NCI-H446 treated with DMSO at 0.1 percent for 48 hours (cell line): ENCODE results near the gene MDC1.
"Not testable (repeated sequence)": the region's sequence is repeated elsewhere in the genome, so short reads cannot be mapped to it uniquely, and the experiment has no call there.

Experiments
- DNase-seq: peaks from one replicate; lab custom pipeline; 2025; lab: John Stamatoyannopoulos, UW

Gene MDC1

DNA sequence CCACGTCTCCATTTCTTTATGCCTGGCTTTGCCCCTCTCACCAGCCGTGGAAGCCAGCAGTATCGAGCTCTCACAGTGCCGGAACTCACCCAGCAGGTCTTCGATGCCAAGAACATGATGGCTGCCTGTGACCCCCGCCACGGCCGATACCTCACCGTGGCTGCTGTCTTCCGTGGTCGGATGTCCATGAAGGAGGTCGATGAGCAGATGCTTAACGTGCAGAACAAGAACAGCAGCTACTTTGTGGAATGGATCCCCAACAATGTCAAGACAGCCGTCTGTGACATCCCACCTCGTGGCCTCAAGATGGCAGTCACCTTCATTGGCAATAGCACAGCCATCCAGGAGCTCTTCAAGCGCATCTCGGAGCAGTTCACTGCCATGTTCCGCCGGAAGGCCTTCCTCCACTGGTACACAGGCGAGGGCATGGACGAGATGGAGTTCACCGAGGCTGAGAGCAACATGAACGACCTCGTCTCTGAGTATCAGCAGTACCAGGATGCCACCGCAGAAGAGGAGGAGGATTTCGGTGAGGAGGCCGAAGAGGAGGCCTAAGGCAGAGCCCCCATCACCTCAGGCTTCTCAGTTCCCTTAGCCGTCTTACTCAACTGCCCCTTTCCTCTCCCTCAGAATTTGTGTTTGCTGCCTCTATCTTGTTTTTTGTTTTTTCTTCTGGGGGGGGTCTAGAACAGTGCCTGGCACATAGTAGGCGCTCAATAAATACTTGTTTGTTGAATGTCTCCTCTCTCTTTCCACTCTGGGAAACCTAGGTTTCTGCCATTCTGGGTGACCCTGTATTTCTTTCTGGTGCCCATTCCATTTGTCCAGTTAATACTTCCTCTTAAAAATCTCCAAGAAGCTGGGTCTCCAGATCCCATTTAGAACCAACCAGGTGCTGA, 7.0 kb upstream of the MDC1 start:
- not testable (repeated sequence) for DNase-seq

GRCh38 chr6:30723159-30723842, 6.2 kb upstream of the MDC1 start:
- DNase-seq, result not testable (repeated sequence)

- DNase-seq, result peak; percentile 42
Observed at GRCh38 chr6:30722280-30723112, 5.4 kb upstream of the MDC1 start.

GRCh38 chr6:30722025-30722279, 4.9 kb upstream of the MDC1 start:
- DNase-seq, result not testable (repeated sequence)

DNA sequence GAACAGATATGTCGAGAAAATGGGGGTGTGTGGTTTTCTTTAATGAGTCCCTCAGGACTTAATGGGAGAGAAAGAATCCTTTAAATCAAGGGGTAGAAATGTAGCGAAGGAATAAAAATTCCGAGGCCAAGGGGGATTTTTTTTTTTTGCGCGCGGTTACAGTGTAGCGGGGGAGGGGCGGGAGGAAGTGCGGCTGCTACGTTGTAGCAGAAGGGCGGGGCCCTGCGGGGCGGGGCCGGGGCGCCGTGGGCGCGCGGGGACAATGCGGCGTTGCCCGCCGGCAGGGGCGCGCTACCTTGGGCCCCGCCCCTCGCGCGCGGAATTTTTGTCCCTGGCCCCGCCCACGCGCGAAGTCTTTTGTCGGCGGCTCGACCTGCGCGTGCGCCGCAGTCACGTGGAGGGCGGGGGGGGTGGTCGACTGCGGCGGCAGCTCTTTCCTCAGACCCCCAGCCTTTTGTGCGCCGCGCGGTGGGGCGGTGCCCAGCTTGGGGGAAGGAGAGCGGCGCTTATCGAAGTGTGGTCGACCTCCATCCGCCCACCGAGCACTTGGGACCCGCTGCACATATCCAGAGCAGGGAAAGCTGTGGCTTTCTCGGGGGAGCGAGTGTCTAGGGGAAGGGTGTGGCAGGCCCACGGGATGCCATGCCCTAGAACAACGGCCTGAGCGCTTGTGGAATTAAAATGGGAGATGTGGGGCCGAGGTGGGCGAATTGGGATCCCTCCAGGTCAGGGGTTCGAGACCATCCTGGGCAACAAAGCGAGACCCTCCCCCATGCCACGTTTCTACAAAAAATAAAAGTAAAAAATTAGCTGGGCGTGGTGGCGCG, 4.3 kb upstream of the MDC1 start:
- peak; percentile 74 for DNase-seq

GRCh38 chr6:30720738-30721197, 3.7 kb upstream of the MDC1 start:
- DNase-seq, result peak; percentile 35

- peak; percentile 97 for DNase-seq
Observed at GRCh38 chr6:30719791-30720737, 3.0 kb upstream of the MDC1 start, which contains the start of gene TUBB. Gene TUBB, plus strand, starts transcription at chr6:30720352. Its CDS starts 155 bp downstream, at chr6:30720507.

- no peak for DNase-seq
Observed at GRCh38 chr6:30719356-30719755, 2.3 kb upstream of the MDC1 start.

DNA sequence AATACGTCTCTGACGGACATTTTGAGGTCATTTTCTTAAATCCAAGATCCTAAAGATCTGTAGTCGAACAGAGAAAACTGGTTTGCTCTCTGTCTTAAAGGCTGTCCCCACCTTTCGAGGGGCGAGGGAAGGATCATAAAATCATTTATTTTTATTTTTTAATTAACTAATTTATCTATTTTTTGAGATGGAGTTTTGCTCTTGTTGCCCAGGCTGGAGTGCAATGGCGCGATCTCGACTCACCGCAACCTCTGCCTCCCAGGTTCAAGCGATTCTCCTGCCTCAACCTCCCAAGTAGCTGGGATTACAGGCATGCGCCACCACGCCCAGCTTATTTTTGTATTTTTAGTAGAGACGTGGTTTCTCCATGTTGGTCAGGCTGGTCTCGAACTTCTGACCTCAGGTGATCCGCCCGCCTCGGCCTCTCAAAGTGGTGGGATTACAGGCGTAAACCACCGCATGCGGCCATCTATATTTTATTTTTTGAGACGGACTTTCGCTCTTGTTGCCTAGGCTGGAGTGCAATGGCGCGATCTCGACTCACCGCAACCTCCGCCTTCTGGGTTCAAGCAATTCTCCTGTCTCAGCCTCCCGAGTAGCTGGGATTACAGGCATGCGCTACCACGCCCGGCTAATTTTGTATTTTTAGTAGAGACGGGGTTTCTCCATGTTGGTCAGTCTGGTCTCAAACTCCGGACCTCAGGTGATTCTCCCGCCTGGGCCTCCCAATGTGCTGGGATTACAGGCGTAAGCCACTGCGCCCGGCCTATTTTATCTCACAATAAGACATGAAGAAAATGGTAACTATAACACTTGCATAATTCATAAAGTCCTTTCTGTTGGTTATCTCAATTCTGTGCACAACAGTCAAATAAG, 1.0 kb upstream of the MDC1 start:
- not testable (repeated sequence) for DNase-seq

GRCh38 chr6:30716879-30717128, 277 bp downstream of the MDC1 start:
- DNase-seq, result no peak

DNA sequence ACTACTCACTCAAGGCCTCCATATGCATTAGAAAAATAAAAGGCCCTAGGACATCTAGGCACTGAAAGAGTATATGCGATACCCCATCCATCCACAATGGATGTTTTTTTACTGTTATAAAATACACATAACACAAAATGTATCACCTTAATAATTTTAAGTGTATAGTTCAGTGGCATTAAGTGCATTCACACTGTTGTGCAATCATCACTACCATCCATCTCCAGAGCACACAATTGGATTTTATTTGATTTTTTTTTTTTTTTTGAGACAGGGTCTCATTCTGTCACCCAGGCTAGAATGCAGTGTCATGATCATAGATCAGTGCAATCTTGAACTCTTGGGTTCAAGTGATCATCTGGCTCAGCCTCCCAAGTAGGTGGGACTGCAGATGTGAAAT, 2.8 kb downstream of the MDC1 start:
- no peak for DNase-seq

GRCh38 chr6:30712441-30712945, 4.6 kb downstream of the MDC1 start:
- DNase-seq, result no peak

GRCh38 chr6:30711758-30712380, 5.2 kb downstream of the MDC1 start:
- no peak for DNase-seq

DNA sequence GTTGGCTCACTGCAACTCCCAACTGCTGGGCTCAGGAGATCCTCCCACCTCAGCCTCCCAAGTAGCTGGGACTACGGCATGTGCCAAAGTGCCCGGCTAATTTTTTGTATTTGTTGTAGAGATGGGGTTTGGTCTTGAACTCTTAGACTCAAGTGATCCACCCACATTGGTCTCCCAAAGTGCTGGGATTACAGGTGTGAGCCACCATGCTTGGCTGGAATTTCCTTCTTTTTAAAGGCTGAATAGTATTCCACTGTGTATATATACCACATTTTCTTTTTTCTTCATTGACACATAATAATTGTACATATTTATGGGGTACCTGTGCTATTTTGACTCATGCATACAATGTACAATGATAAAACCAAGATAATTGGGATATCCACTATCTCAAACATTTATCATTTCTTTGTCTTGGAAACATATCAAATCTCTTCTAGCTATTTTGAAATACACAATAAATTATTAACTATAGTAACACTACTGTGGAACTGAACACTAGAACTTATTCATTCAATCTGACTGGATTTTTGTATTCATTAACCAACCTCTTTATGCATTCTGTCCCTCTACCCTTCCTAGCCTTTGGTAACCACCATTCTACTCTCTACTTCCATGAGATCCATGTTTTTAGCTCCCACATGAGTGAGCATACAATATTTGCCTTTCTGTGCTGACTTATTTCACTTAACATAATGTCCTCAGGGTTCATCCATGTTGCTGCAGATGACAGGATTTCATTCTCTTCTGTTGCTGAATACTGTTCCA, 7.8 kb downstream of the MDC1 start:
- DNase-seq, result no peak

GRCh38 chr6:30707281-30707850, 9.7 kb downstream of the MDC1 start:
- DNase-seq, result no peak

DNA sequence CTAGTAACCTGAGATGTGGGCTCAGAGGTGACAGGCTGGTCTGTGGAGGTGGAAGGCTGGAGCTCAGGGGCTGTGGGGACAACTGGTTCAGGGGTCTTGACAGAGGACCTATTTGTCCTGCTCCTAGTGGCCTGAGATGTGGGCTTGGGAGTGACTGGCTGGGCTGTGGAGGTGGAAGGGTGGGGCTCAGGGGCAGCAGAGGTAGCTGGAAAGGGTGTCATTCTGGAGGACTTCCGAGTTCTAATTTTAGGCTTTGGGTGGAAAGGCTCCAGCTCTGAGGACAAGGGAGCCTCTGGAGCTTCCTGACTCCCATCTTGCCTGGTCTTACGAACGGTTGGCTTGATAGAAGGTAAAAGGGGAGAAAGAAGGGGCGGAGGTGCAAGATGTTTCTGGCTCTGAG, 11.5 kb downstream of the MDC1 start:
- DNase-seq, result no peak

GRCh38 chr6:30703821-30704220, 13.3 kb downstream of the MDC1 start:
- DNase-seq, result no peak

DNA sequence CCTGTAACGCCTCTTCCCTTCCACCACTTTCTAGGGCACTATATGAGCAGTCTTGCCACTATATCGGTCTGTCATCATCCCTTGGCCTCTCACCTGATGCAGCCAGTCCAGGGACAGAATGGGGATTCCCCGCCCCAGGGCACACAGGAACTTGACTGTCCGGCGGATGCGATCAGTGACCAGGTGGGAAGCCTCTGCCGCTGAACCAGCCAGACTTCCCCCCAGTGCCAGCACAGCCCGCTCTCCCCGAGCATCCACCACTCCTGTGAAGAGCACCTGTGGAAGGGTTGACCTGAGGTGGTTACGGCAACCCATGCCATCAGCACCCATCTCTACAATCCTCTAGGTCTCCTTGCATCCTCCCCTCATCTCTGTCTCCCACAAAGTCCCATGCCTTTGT, 14.1 kb downstream of the MDC1 start:
- DNase-seq, result no peak
